H9 (cell line): ENCODE results near the gene RNF41. TPM values are rescaled to one million over a fixed set of nuclear protein-coding genes. Genes with fewer than 3 reads are reported as not detected.

ENCODE experiments used
- DNase-seq: peaks from one replicate; pipeline ENCODE4 v3.0.0-alpha.2; 2017
- H2AFZ ChIP-seq: one replicate; pipeline ENCODE4 v1.6.1; 2013; ENCODE audit warnings: mild to moderate bottlenecking, low read length, control low read depth, moderate library complexity
- H2AK5ac ChIP-seq: 2 replicates; pipeline ENCODE4 v1.6.1; 2013; ENCODE audit warnings: low read length, control low read depth, mixed read lengths; ENCODE audit not compliant: insufficient read length
- H2BK120ac ChIP-seq: one replicate; pipeline ENCODE4 v1.6.1; 2013; ENCODE audit warnings: low read depth, mild to moderate bottlenecking, low read length, control low read depth, inconsistent platforms; ENCODE audit not compliant: poor library complexity, severe bottlenecking
- H2BK12ac ChIP-seq: 2 replicates; pipeline ENCODE4 v1.6.1; 2013; ENCODE audit warnings: low read length, control low read depth, mixed read lengths, low read depth; ENCODE audit not compliant: insufficient read length
- H2BK15ac ChIP-seq: 2 replicates; pipeline ENCODE4 v1.6.1; 2013; ENCODE audit warnings: low read depth, low read length, control low read depth
- H2BK20ac ChIP-seq: one replicate; pipeline ENCODE4 v1.6.1; 2013; ENCODE audit warnings: low read depth, mild to moderate bottlenecking, low read length, control low read depth, inconsistent platforms; ENCODE audit not compliant: poor library complexity, severe bottlenecking
- H2BK5ac ChIP-seq: 2 replicates; pipeline ENCODE4 v1.6.1; 2013; ENCODE audit warnings: low read length, control low read depth, mixed read lengths; ENCODE audit not compliant: insufficient read length
- H3K14ac ChIP-seq: 2 replicates; pipeline ENCODE4 v1.6.1; 2013; ENCODE audit warnings: low read length, control low read depth; ENCODE audit not compliant: insufficient read depth
- H3K18ac ChIP-seq: 2 replicates; pipeline ENCODE4 v1.6.1; 2013; ENCODE audit warnings: low read depth, mild to moderate bottlenecking, mixed read lengths, low read length, control low read depth; ENCODE audit not compliant: insufficient read length
- H3K23ac ChIP-seq: 2 replicates; pipeline ENCODE4 v1.6.1; 2013; ENCODE audit warnings: low read length, control low read depth, mixed read lengths, low read depth; ENCODE audit not compliant: insufficient read length
- H3K23me2 ChIP-seq: 2 replicates; pipeline ENCODE4 v1.6.1; 2013; ENCODE audit warnings: low read depth, mild to moderate bottlenecking, mixed read lengths, low read length, control low read depth; ENCODE audit not compliant: insufficient read length, poor library complexity, severe bottlenecking
- H3K27ac ChIP-seq: 2 replicates; pipeline ENCODE4 v1.5.1; 2013; ENCODE audit warnings: low read length, control low read depth, mixed read lengths, low read depth; ENCODE audit not compliant: insufficient read length
- H3K27me3 ChIP-seq: 2 replicates; pipeline ENCODE4 v1.6.1; 2013; ENCODE audit warnings: low read length, control low read depth, inconsistent platforms; ENCODE audit not compliant: insufficient read depth
- H3K4ac ChIP-seq: 2 replicates; pipeline ENCODE4 v1.6.1; 2013; ENCODE audit warnings: low read depth, mild to moderate bottlenecking, control low read depth, inconsistent platforms, low read length, moderate library complexity
- H3K4me1 ChIP-seq: 2 replicates; pipeline ENCODE4 v1.6.1; 2013; ENCODE audit warnings: low read length, control low read depth, inconsistent platforms; ENCODE audit not compliant: insufficient read depth
- H3K4me2 ChIP-seq: 2 replicates; pipeline ENCODE4 v1.6.1; 2013; ENCODE audit warnings: low read length, control low read depth, mixed read lengths; ENCODE audit not compliant: insufficient read length, insufficient read depth
- H3K56ac ChIP-seq: 2 replicates; pipeline ENCODE4 v1.6.1; 2013; ENCODE audit warnings: low read depth, mild to moderate bottlenecking, mixed read lengths, low read length, control low read depth; ENCODE audit not compliant: insufficient read length
- H3K79me1 ChIP-seq: 2 replicates; pipeline ENCODE4 v1.6.1; 2013; ENCODE audit warnings: low read depth, mild to moderate bottlenecking, moderate library complexity, low read length, control low read depth, inconsistent platforms; ENCODE audit not compliant: insufficient read depth, poor library complexity, severe bottlenecking
- H3K79me2 ChIP-seq: 2 replicates; pipeline ENCODE4 v1.6.1; 2013; ENCODE audit warnings: low read length, control low read depth, inconsistent platforms; ENCODE audit not compliant: insufficient read depth
- H3K9ac ChIP-seq: 2 replicates; pipeline ENCODE4 v1.6.1; 2013; ENCODE audit warnings: low read length, control low read depth, mixed read lengths; ENCODE audit not compliant: insufficient read length; ENCODE audit errors: extremely low read depth
- H3K9me3 ChIP-seq: one replicate; pipeline ENCODE4 v1.6.1; 2013; ENCODE audit warnings: low read depth, low read length, inconsistent platforms; ENCODE audit not compliant: control insufficient read depth
- H3T11ph ChIP-seq: one replicate; pipeline ENCODE4 v1.6.1; 2013; ENCODE audit warnings: mild to moderate bottlenecking, low read length, control low read depth, inconsistent platforms
- H4K20me1 ChIP-seq: one replicate; pipeline ENCODE4 v1.6.1; 2013; ENCODE audit not compliant: control insufficient read depth, insufficient read length, insufficient read depth
- H4K5ac ChIP-seq: 2 replicates; pipeline ENCODE4 v1.6.1; 2013; ENCODE audit warnings: low read depth, mild to moderate bottlenecking, mixed read lengths, low read length, control low read depth; ENCODE audit not compliant: insufficient read length
- H4K8ac ChIP-seq: replicated peaks from 2 replicates; pipeline ENCODE4 v1.6.1; 2013; ENCODE audit warnings: low read length, control low read depth, mixed read lengths, low read depth; ENCODE audit not compliant: insufficient read length
- H4K91ac ChIP-seq: 2 replicates; pipeline ENCODE4 v1.6.1; 2013; ENCODE audit warnings: low read depth, mild to moderate bottlenecking, moderate library complexity, mixed read lengths, low read length, control low read depth; ENCODE audit not compliant: insufficient read length
- H3K27ac Mint-ChIP-seq, 3 experiments: 2 replicates in 2 of 3; 3 replicates in 1 of 3; pipeline ENCODE4 v1.8.0; 2020 to 2021; ENCODE audit warnings: mixed read lengths in 3 of 3, mild to moderate bottlenecking in 1 of 3, moderate library complexity in 1 of 3
- H3K27me3 Mint-ChIP-seq: 2 replicates; pipeline ENCODE4 v1.8.0; 2021; ENCODE audit warnings: low read depth, mild to moderate bottlenecking, moderate library complexity, mixed read lengths
- H3K36me3 Mint-ChIP-seq, 3 experiments: 2 replicates in 2 of 3; 3 replicates in 1 of 3; pipeline ENCODE4 v1.8.0; 2020 to 2021; ENCODE audit warnings: low read depth in 3 of 3, mixed read lengths in 3 of 3; ENCODE audit not compliant: insufficient read depth in 1 of 3
- H3K4me1 Mint-ChIP-seq, 2 experiments: 2 replicates each; pipeline ENCODE4 v1.8.0; 2020; ENCODE audit warnings: mixed read lengths in 2 of 2
- H3K4me3 Mint-ChIP-seq, 2 experiments: 2 replicates in 1 of 2; 3 replicates in 1 of 2; pipeline ENCODE4 v1.8.0; 2020 to 2021; ENCODE audit warnings: mild to moderate bottlenecking in 2 of 2, mixed read lengths in 2 of 2, moderate library complexity in 1 of 2
- H3K9me3 Mint-ChIP-seq, 2 experiments: 2 replicates in 1 of 2; 3 replicates in 1 of 2; pipeline ENCODE4 v1.8.0; 2020; ENCODE audit warnings: mild to moderate bottlenecking in 2 of 2, mixed read lengths in 2 of 2, moderate library complexity in 1 of 2
- WGBS: extraction: QIAGEN DNeasy Blood & Tissue Kit; methylation state at CpG from one replicate; pipeline ENCODE4 v1.1.7; 2013; ENCODE audit warnings: missing lambda C conversion rate, low lambda C conversion rate, mixed read lengths; ENCODE audit not compliant: insufficient read length; ENCODE audit errors: extremely low coverage; 5-methylcytosine and 5-hydroxymethylcytosine counted together
- total RNA-seq: library from RNA; stranded (reverse); gene quantifications from 2 replicates; pipeline ENCODE4 v1.2.1, GENCODE V29; 2021
- TF ChIP-seq, protein P1 (sequence below): fragments of 200-600 bp; sonication (generic); conservative IDR thresholded peaks from 3 replicates; pipeline ENCODE4 v1.8.0; 2021; ENCODE audit warnings: antibody characterized with exemption, mild to moderate bottlenecking

Gene RNF41
- total RNA-seq, 1 experiment from 2014 or later, result 60.8 TPM

DNA sequence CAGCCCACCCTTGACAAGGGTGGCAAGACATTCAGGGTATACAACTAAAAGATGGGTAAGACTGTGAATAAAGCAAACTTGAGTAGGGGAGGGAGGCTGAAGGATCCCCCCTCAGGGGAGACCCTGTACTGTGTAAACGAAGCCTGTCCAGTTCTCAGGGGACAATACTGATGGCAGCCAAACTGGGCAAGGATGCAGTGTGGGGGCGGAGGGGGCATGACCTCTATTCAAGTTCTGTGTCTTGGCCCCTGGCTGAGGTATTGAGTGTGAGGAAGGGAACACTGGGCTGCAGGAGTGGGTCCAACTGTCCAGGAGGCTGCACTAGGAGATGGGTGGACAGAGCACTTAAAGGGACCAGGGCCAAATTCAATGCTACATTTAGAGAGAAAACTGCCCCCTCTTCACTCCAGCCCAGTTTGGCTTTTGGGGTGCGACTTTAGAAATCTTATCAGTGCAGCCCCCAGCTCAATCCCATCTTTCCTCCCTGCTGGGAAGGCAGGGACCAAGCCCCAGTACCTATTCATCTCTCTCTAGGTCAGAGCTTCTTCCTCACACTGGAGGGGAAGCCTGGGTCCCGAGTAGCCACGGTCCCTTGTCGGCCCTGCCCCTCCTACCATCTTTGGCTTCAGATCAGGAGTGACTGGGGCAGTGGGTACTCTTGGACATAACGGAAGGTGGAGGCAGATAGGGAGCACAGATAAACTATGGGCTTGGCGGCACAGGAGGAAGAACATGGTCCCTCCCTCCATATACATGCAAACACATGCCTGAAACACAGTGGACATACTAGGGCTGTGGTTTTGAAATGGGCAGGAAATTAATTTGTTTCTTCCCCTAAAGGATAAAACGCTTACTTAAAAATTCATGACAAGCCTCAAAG lies 19.9 kb upstream of the RNF41 start:
- Histone ChIP-seq H2BK120ac (no peak overlapping the region), H3K27me3 (no peaks in the 10 kb centered on the region), H2BK20ac (no peak overlapping the region), H3K23ac (no peak overlapping the region), H3K23me2 (no peaks in the 10 kb centered on the region), H2AK5ac (no peak overlapping the region), H4K20me1 (no peaks in the 10 kb centered on the region), H3K4me1 (no peaks in the 10 kb centered on the region), H2BK15ac (no peak overlapping the region), H3K79me1 (no peaks in the 10 kb centered on the region), H3K79me2 (no peaks in the 10 kb centered on the region), H2BK5ac (no peak overlapping the region), H3K4ac (no peak overlapping the region), H3K4me2 (no peak overlapping the region), H3K9ac (no peak overlapping the region), H4K8ac (no peak overlapping the region), H3K27ac (no peak overlapping the region), H3K56ac (no peak overlapping the region), H4K5ac (no peak overlapping the region), H2BK12ac (no peak overlapping the region), H2AFZ (no peak overlapping the region), H3T11ph (no peak overlapping the region), H3K9me3 (no peaks in the 10 kb centered on the region), H3K14ac (no peak overlapping the region), H3K18ac (no peak overlapping the region), H4K91ac (no peak overlapping the region)
- no CpG with 5 or more reads among the region's 9 CpGs for WGBS
- TF ChIP-seq, protein P1, sequence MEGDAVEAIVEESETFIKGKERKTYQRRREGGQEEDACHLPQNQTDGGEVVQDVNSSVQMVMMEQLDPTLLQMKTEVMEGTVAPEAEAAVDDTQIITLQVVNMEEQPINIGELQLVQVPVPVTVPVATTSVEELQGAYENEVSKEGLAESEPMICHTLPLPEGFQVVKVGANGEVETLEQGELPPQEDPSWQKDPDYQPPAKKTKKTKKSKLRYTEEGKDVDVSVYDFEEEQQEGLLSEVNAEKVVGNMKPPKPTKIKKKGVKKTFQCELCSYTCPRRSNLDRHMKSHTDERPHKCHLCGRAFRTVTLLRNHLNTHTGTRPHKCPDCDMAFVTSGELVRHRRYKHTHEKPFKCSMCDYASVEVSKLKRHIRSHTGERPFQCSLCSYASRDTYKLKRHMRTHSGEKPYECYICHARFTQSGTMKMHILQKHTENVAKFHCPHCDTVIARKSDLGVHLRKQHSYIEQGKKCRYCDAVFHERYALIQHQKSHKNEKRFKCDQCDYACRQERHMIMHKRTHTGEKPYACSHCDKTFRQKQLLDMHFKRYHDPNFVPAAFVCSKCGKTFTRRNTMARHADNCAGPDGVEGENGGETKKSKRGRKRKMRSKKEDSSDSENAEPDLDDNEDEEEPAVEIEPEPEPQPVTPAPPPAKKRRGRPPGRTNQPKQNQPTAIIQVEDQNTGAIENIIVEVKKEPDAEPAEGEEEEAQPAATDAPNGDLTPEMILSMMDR, result no peak
- no peak for DNase-seq
- peaks cover 49 to 65% (median 63%) of the 10 kb centered on the region in 3 experiments for H3K36me3 Mint-ChIP-seq
- H3K27ac Mint-ChIP-seq, result no peak overlapping the region
- peaks cover 2 to 10% of the 10 kb centered on the region in 2 experiments; a peak in 1 of 4 replicates for H3K4me1 Mint-ChIP-seq
- no peak overlapping the region for H3K4me3 Mint-ChIP-seq
- H3K27me3 Mint-ChIP-seq, result no peaks in the 10 kb centered on the region; the same call in 1 of the 2 replicates
- no peaks in the 10 kb centered on the region for H3K9me3 Mint-ChIP-seq
